Jurkat, Clone E6-1 (cell line): Measurements from ENCODE around the gene TUBA1A.
"Not testable (repeated sequence)": the region's sequence is repeated elsewhere in the genome, so short reads cannot be mapped to it uniquely, and the experiment has no call there.

Experiments
- DNase-seq: peaks from one replicate; pipeline ENCODE4 v3.0.0-alpha.2; 2011; ENCODE audit warnings: low read depth, low spot score
- H3K4me3 ChIP-seq: 2 replicates; pipeline ENCODE4 v1.5.1; 2011; ENCODE audit warnings: mild to moderate bottlenecking, low read length, control low read depth, moderate library complexity

Gene TUBA1A

DNA sequence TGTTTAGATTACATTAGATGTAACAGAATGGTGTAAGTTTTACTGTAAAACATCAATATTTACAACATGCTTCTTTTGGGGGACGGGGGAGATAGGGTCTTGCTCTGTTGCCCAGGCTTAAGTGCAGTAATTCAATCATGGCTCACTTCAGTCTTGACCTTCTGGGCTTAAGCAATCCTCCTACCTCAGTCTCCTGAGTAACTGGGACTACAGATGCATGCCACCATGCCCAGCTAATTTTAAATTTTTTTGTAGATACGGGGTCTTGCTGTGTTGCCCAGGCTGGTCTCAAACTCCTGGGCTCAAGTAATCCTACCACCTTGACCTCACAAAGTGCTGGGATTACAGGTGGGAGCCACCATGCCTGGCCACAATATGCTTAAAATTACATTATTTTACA is 23.8 kb downstream of the TUBA1A start:
- DNase-seq: no peak
- H3K4me3 ChIP-seq: no peak overlapping the region

DNA sequence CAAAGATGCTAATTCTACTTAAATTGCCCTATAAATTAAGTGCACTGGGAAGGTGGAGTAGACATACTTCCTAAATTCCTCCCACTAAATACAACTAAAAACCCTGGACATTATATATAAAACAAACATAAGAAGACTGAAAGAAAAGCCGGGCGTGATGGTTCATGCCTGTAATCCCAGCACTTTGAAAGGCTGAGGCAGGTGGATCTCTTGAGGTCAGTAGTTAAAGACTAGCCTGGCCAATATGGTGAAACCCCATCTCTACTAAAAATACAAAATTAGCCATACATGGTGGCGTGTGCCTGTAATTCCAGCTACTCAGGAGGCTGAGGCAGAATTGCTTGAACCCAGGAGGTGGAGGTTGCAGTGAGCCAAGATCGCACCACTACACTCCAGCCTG is 27.0 kb downstream of the TUBA1A start:
- not testable (repeated sequence) for DNase-seq, H3K4me3 ChIP-seq

DNA sequence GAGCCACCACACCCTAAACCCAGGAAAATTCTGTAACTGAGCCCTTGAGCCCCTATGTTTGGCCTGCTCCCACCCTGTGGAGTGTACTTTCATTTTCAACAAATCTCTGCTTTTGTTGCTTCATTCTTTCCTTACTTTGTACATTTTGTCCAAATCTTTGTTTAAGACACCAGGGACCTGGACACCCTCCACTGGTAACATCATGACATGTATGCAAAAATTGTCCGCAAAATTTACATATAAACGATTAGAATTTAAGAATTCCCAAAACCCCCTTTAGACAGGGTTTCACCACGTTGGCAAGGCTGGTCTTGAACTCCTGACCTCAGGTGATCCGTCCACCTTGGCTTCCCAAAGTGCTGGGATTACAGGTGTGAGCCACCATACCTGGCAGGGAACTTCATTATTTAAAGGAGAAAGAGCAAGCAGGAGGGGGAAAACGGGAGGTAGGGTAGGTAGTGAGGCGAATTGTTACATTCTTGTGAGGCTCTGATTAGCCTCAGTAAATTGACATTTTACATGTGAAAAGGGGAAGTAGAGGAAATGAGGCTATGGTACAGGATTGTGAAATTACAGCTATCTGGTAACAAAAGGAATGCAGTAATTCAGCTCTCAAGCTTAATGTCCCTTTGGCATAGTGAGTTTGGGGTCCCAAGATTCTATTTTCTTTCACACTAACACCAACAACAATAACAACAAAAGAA is 27.6 kb downstream of the TUBA1A start:
- H3K4me3 ChIP-seq: no peak overlapping the region
- DNase-seq: no peak

DNA sequence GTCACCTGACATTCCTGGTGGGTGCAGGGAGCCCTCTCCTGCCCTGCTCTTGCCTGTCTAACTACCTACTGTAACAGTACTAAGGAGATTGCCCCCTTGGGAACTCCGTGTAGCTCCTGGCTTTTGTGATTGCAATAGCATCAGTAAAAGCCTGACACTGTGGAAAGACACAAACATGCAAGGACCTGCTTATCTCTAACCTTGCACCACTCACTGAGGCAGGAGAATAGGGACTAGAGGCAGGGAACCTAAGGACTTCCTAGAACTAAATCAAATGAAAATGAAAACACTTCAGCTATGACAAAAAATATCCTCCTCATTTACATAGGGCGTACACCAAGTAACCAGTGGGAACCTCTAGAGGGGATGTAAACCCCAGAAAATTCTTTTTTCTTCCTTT is 28.5 kb downstream of the TUBA1A start:
- no peak for DNase-seq
- H3K4me3 ChIP-seq: no peak overlapping the region

DNA sequence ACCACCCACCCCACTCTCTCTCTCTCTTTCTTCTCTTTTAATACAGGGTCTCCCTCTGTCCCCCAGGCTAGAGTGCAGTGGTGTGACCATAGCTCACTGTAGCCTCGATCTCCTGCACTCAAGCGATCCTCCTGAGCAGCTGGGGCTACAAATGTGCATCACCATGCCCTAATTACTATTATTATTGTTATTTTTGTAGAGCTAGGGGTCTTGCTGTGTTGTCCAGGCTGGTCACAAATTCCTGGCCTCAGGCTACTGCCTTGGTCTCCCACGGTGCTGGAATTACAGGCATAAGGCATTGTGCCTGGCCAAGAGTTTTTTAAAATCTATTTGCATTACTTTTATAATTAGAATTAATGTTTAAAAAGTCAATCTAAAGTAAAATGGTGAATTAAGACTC is 34.7 kb downstream of the TUBA1A start:
- DNase-seq: no peak
- no peak overlapping the region for H3K4me3 ChIP-seq

DNA sequence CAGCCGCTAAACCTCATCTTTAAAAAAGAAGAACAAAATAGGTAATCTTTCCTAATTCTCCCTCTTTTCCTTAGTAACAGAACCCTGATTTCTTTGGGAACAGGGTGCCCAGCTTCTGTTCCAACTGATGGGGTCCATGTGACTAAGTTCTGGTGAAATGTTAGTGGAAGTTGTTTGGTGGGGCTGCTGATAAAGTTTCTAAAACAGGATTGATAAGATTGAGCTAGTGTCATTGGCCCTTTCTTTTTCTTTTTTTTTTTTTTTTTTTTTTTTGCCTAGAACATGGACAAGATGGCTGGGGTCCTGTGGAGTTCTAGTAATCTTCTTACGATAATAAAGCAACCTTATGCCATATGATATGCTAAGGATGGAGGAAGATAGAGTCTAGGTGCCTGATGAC is 41.5 kb downstream of the TUBA1A start:
- no peak for DNase-seq
- no peak overlapping the region for H3K4me3 ChIP-seq

DNA sequence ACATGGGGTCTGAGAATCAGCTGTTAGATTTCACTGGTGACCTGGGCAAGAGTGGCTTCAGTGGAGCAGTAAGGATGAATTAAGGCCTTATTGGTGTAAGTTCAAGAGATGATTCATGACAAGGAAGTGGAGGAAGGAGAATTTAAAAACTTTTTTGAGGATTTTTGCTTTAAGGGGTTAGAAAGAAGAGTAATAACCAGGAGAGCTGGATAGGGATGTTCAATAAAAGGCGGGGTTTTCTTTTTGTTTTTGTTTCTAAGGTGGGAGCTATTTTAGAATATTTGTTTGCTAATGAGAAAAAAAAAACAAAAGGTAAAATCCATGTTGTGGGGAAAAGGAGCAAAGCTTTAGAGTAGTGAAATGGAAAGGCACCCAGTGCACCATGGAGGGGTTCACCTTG is 42.5 kb downstream of the TUBA1A start:
- no peak for DNase-seq
- no peak overlapping the region for H3K4me3 ChIP-seq

DNA sequence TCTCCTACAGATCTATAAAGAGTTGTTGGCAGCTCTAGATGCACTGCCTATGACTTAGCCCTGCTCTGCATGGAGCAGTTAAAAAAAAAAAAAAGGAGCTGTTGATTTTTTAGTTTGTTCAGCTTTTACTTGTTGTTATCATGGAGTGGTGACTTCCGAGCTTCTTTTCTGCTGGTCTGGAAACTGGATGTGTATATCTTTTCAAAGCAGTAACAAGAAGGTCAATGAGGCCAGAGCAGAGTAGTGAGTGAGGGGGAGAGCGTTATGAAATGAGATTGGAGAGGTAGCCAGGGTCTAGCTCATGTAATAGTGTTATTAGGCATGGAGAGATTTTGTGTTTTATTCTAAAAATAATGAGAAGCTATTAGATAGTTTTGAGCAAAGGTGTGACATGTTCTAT is 44.5 kb downstream of the TUBA1A start:
- no peak for DNase-seq
- no peak overlapping the region for H3K4me3 ChIP-seq

DNA sequence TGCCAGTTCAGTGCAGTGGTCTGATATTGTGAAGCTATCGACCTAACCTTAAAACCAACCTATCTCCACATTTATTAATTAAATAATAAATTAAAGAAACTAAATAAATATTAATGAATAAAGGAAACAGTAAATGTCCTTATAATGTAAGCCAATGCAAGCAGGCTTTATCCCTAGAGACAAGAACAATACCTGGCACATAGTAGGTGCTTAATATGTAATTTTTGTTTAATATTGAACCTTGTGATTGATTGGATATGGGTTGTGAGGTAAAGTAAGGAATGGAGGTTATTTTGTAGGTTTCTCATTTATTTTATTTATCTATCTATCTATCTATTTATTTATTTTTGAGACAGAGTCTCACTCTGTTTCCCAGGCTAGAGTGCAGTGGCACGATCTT is 49.9 kb downstream of the TUBA1A start:
- no peak overlapping the region for H3K4me3 ChIP-seq
- DNase-seq: no peak

DNA sequence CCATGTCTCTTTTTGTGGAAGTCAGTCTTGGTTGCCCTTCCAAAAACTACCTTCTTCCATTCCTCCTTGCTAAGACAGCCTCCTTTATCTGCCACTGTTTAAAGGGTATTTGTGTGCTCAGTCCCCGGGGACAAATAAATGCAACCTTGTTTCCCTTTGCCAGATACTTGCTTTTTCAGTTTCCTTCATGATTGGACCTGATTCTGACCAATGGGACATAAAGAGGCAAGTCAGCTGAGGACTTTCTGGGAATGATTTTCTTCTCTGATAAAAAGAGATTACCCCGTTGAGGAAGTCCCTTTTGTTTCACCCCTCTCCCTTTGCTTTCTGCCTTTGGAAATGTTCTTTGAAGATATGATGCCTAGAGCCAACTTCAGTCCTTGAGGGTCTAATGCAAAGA is 50.3 kb downstream of the TUBA1A start:
- DNase-seq: no peak
- H3K4me3 ChIP-seq: no peak overlapping the region

DNA sequence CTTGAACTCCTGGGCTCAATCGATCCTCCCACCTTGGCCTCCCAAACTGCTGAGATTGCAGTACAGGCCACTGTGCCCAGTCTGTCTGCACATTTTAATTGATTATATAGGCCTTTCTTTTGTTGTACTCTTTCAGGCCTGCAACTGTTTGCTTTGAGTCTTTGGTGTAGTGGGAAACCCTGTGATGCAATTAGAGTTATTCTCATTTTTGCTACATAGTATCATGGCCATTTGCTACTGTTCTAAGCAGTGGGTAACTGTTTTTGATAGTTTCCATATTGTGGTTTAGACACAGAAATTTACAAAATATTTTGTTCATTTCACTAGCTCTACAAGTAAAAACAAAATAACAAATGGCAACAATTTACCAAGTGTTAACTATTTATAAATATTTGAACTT is 51.4 kb downstream of the TUBA1A start:
- no peak overlapping the region for H3K4me3 ChIP-seq
- no peak for DNase-seq

DNA sequence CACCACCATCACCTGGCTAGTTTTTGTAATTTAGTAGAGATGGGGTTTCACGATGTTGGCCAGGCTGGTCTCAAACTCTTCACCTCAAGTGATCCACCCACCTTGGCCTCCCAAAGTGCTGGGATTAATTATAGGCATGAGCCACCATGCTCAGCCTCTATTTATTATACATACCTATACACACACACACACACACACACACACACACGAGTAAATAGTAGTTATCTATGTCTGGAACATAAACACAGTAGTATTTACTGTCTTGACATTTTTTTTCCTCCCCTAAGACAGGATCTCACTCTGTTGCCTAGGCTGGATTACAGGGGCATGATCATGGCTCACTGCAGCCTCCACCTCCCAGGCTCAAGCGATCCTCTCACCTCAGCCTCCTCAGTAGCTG is 51.9 kb downstream of the TUBA1A start:
- DNase-seq, H3K4me3 ChIP-seq: not testable (repeated sequence)
